GM12872 (cell line): ENCODE measurements around the gene HSPA1L.

Experiments used
- TF ChIP-seq, protein P1 (sequence below): IDR thresholded peaks from 3 replicates; pipeline ENCODE4 v1.5.1; 2011; ENCODE audit warnings: low read depth, mild to moderate bottlenecking, low read length, moderate library complexity; ENCODE audit not compliant: insufficient read depth

The HSPA1L gene

DNA sequence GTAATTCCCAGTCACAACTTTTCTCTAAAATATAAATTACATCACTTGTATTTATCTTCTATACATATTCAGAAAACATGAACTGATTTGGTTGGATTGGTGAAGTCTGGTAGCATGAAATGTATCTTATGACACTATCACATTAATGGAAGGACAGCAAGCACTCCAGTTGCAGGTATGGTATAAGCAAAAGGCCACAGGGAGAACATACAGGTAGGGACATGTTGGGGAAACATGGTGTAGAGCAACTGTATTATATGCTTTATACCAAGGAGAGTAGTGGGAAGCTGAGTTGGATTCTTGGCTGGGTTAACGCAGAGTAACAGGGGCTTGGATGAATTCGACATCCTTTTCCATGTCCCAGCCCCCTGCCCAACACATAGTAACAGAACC is 18.1 kb downstream of the HSPA1L start:
- TF ChIP-seq, protein P1, sequence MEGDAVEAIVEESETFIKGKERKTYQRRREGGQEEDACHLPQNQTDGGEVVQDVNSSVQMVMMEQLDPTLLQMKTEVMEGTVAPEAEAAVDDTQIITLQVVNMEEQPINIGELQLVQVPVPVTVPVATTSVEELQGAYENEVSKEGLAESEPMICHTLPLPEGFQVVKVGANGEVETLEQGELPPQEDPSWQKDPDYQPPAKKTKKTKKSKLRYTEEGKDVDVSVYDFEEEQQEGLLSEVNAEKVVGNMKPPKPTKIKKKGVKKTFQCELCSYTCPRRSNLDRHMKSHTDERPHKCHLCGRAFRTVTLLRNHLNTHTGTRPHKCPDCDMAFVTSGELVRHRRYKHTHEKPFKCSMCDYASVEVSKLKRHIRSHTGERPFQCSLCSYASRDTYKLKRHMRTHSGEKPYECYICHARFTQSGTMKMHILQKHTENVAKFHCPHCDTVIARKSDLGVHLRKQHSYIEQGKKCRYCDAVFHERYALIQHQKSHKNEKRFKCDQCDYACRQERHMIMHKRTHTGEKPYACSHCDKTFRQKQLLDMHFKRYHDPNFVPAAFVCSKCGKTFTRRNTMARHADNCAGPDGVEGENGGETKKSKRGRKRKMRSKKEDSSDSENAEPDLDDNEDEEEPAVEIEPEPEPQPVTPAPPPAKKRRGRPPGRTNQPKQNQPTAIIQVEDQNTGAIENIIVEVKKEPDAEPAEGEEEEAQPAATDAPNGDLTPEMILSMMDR: no peak

DNA sequence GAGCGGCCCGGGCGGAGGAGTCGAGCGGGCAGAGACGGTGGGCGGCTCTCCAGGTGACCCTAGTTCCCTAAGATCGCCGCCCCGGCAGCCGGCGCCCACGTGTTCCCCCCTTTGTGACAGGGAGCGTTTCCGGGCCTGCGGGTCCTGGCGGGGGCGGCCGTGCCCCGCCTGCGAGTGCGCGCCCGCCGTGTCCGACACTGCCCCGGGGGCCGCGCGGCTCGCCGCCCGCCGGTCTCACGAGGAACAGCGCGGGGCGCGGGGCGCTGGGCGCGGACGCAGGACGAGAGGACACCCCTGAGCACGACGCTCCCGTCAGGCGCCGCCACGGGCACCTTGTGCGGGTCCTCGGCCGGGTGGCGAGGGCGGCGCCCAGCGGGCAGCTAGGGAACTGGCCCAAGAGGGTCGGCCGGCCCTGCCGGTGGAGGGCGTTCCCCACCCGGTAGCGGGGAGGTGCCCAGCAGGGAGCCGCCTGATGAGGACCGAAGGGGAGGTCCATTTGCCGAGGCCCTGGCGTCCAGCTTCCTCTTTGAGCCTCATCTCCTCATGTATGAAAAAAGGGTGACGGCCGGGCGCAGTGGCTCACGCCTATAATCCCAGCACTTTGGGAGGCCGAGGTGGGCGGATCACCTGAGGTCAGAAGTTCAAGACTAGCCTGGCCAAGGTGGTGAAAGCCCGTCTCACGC is 19.3 kb downstream of the HSPA1L start, which contains the start of gene VARS1:
Gene VARS1, minus strand, starts transcription at position 137 of the 683 bp plus-strand sequence. CDS start 535 bp downstream, outside the sequence.
- TF ChIP-seq, protein P1: peak; percentile 90

DNA sequence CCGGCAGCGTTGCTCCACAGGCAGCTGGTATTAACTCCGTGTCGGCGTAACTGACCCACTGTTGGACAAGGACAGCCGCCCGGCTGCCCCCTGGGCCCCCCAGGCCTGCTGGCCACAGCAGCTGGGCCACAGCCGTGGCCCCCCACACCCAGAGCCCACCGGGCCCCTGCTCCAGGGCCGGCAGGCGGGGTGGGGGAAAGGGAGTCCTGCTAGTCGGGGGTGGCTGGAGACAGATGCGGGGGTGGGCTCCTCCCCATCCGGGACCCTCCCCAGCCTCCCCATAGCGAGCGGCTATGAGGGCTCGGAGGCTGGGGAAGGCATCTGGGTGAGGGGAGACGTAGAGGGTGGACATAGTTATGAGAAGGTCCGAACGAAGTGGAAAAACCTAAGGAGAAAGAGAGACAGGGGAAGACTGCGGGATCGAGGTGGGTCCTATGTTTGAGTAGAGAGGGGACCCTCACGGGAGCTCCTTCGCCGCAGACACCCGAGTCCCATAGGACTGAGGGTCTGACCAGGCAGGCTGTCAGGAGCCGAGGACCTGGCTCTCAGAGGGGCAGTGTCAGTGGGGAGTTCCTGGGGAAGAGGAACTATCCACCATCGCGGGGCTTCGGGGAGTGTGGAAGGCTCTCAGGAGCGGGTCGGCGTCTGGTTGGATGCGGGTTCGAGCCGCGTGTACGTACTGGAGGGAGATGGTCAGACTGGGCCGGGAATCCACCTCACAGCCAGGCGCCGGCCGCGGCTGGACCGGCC is 20.0 kb downstream of the HSPA1L start:
- TF ChIP-seq, protein P1: no peak

DNA sequence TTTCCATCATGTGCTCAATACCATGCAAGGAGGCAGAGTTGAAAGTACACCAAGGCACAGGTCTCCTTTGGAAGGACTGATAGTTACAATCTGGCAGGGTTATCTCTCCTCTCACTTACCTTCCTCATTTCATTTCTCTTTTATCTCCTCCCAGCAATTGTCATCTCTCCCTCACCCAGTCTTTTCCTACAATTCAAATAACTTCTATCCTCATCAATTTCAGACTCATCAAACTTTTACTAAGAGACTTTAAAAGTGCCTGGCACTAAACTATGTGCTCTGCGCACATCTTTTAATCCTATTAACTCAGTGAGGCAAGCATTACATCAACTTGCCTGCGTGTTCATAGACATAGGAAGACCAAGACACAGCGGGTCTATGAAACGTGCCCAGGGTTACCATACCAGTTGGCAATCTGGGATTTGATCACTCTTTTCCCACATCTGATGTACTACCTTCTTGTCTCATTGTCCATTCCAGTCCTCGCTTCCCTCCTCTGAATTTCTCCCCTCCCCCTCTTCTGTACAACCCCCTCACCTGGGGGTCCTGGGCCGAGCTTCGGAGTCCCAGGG is 20.7 kb downstream of the HSPA1L start:
- TF ChIP-seq, protein P1: no peak

DNA sequence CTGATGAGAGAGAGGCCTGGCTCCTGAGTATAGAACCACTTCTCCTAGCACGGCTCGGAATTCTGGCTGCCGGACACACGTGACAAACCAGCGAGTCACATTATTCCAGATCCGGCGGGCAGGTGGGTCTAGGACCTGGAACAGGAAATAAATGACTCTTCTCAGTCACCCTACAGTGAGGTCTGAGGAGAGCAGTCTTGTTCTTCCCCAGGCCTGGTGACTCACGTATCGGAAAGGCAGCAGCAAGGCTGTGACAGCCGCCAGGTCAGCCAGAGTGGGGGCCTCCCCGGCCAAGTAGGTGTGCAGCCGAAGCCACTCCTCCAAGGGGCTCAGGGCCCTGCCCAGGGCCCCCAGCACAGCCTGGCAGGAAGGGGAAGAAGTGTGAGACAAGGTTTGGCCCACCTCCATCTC is 22.3 kb downstream of the HSPA1L start:
- TF ChIP-seq, protein P1: no peak

DNA sequence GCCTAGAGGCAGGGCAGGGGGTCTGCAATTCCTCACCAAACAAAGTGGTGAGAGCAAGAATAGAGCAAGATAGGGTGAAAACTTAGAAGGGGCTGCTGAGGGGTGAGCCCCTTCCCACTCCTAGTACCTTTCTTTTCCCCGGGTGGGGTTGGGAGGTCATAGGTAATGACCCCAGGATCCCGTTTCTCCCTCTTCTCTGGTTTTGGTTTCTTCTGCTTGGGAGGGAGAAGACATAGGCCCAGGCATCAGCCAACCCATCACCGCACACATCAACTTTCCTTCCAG is 23.1 kb downstream of the HSPA1L start:
- TF ChIP-seq, protein P1: no peak

DNA sequence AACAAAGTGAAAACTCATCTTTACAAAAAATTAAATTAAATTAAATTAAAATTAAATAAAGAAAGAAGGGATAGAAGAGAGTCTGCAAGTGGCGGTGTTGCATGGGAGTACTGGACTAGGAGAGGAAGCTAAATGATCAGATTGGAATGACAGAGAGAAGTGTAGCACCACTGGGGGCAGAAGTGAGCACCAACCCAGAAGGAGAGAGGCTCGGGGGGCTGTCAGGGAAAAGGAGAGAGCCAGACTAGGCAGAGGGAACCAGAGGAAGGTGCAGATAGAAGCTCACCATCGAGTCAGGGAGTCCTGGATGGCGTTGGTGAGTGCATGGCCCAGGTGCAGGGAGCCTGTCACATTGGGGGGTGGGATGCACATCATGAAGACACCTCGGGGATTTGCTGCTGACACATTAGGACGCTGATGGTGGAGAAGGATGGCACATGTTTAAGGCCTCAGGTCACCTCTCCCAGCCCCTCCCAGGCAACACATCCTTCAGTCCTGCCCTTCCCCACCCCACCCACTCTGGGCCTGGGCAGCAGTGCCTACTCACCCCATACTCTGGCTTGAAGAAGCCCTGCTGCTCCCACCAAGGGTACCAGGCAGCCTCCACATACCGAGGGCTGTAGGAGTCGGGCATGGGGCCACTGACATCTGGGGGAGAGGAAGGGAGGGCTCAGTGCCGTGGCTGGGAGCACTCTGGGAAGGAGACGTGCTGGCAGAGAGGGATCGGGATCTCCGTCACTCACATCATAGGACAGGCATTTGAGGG is 23.6 kb downstream of the HSPA1L start:
- TF ChIP-seq, protein P1: peak; percentile 79
